Measurements from ENCODE around the gene MX1. TPM values are rescaled to one million over a fixed set of nuclear protein-coding genes. Genes with fewer than 3 reads are reported as not detected.

MX1 gene
- total RNA-seq, 1 donor from 2014 or later, result 4.5 TPM

DNA sequence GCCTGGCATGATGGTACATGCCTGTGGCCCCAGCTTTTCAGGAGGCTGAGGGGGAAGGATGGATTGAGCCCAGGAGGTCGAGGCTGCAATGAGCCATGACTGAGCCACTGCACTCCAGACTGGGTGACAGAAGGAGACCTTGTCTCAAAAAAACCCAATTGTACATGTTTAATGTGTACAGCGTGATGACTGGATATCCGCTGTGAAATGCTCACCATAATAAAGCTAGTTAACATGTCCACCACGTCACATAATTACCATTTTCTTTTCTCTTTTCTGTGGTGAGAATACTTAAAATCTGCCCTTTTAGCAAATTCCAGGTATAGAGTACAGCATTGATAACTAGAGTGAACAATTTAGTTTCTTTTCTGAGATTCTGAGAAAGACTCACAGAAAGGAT, 57.9 kb downstream of the MX1 start:
- no peak for DNase-seq (ENCODE audit: low spot score)
- Mint-ChIP-seq H3K36me3 (ENCODE audit: low read depth, unreplicated experiment) (peaks cover 8% of the 10 kb centered on the region), H3K9me3 (ENCODE audit: unreplicated experiment) (no peaks in the 10 kb centered on the region), H3K4me3 (ENCODE audit: unreplicated experiment) (no peak overlapping the region), H3K27ac (ENCODE audit: unreplicated experiment) (no peak overlapping the region), H3K27me3 (ENCODE audit: unreplicated experiment) (peaks cover 10% of the 10 kb centered on the region), H3K4me1 (ENCODE audit: unreplicated experiment) (peaks cover 24% of the 10 kb centered on the region)
- TF ChIP-seq CTCF (IDR thresholded peaks at IDR 0.05; ENCODE audit: unreplicated experiment), result no peak

GRCh38 chr21:41487082-41487481, 61.0 kb downstream of the MX1 start:
- peak overlapping the region; percentile 98 for H3K27ac Mint-ChIP-seq (ENCODE audit: unreplicated experiment)
- peaks cover 1% of the 10 kb centered on the region for H3K36me3 Mint-ChIP-seq (ENCODE audit: low read depth, unreplicated experiment)

DNA sequence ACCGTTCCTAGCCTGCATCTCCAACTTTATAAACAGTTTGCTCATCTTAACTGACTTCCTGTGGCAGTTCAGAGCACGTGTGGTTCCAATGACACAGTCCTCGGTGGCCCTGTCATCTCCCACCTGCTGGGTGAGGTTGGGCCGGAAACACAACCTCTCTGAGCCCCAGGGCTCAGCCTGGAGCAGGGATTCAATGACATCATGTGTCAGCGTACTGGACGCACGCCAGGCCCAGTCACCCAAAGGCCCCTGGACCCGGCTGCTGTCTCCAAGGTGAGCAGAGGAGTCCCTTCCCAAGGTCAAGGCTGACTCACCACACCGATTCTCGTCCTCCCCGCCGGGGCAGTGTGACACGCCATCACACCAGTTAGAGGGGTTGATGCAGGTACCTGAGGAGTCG, 62.0 kb downstream of the MX1 start:
- DNase-seq (ENCODE audit: low spot score), result no peak
- H3K36me3 Mint-ChIP-seq (ENCODE audit: low read depth, unreplicated experiment), result peaks cover 6% of the 10 kb centered on the region
- peaks cover 19% of the 10 kb centered on the region for H3K4me1 Mint-ChIP-seq (ENCODE audit: unreplicated experiment)
- peaks cover 4% of the 10 kb centered on the region for H3K27me3 Mint-ChIP-seq (ENCODE audit: unreplicated experiment)
- H3K4me3 Mint-ChIP-seq (ENCODE audit: unreplicated experiment), result no peak overlapping the region
- H3K27ac Mint-ChIP-seq (ENCODE audit: unreplicated experiment), result peak overlapping the region; percentile 42
- TF ChIP-seq CTCF (IDR thresholded peaks at IDR 0.05; ENCODE audit: unreplicated experiment), result no peak
- H3K9me3 Mint-ChIP-seq (ENCODE audit: unreplicated experiment), result no peaks in the 10 kb centered on the region

More at GRCh38 chr21:41487082-41487481, 61.0 kb downstream of the MX1 start:
- DNase-seq (ENCODE audit: low spot score), result no peak
- Mint-ChIP-seq H3K27me3 (ENCODE audit: unreplicated experiment) (peaks cover 4% of the 10 kb centered on the region), H3K4me3 (ENCODE audit: unreplicated experiment) (peak overlapping the region; percentile 32), H3K4me1 (ENCODE audit: unreplicated experiment) (peaks cover 24% of the 10 kb centered on the region), H3K9me3 (ENCODE audit: unreplicated experiment) (no peaks in the 10 kb centered on the region)
- no peak for TF ChIP-seq CTCF (IDR thresholded peaks at IDR 0.05; ENCODE audit: unreplicated experiment)

GRCh38 chr21:41489329-41489728, 63.3 kb downstream of the MX1 start:
- no peak for DNase-seq (ENCODE audit: low spot score)
- Mint-ChIP-seq H3K36me3 (ENCODE audit: low read depth, unreplicated experiment) (peaks cover 17% of the 10 kb centered on the region), H3K27me3 (ENCODE audit: unreplicated experiment) (peaks cover 4% of the 10 kb centered on the region), H3K27ac (ENCODE audit: unreplicated experiment) (no peak overlapping the region), H3K9me3 (ENCODE audit: unreplicated experiment) (no peaks in the 10 kb centered on the region), H3K4me1 (ENCODE audit: unreplicated experiment) (peaks cover 19% of the 10 kb centered on the region), H3K4me3 (ENCODE audit: unreplicated experiment) (no peak overlapping the region)
- TF ChIP-seq CTCF (IDR thresholded peaks at IDR 0.05; ENCODE audit: unreplicated experiment), result no peak

DNA sequence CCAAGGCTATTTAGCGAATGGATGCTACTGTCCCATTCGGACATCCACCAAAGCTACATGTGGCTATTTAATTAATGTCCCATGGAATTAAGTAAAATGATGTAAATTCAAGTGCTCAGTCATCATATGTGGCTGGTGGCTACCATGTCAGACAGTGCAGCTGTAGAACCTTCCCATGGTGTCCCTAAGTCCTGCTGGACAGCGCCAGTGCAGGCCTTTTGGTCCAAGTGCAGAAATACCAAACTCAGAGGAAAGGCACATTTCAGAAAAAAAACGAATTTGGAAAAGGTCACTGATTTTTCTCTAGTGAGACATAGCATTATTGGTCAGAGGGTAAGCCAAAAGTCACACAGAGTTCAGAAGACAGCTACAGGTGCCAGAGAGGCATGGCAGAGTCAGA, 64.3 kb downstream of the MX1 start:
- H3K4me1 Mint-ChIP-seq (ENCODE audit: unreplicated experiment), result peaks cover 17% of the 10 kb centered on the region
- H3K27ac Mint-ChIP-seq (ENCODE audit: unreplicated experiment), result no peak overlapping the region
- H3K27me3 Mint-ChIP-seq (ENCODE audit: unreplicated experiment), result peaks cover 4% of the 10 kb centered on the region
- TF ChIP-seq CTCF (IDR thresholded peaks at IDR 0.05; ENCODE audit: unreplicated experiment), result no peak
- DNase-seq (ENCODE audit: low spot score), result no peak
- H3K4me3 Mint-ChIP-seq (ENCODE audit: unreplicated experiment), result no peak overlapping the region
- H3K36me3 Mint-ChIP-seq (ENCODE audit: low read depth, unreplicated experiment), result peaks cover 17% of the 10 kb centered on the region
- no peaks in the 10 kb centered on the region for H3K9me3 Mint-ChIP-seq (ENCODE audit: unreplicated experiment)
